Adrenal gland (tissue), 5 donors: ENCODE results near the gene ALDOA.

Source experiments
- POLR2A ChIP-seq, 2 donors: fragments of 450-650 bp; IDR thresholded peaks; one replicate each; pipeline ENCODE4 v1.6.1; 2017; ENCODE audit warnings: antibody characterized with exemption in 2 of 2, mild to moderate bottlenecking in 2 of 2, moderate library complexity in 1 of 2
- TF ChIP-seq, protein P1 (sequence below), 6 experiments: fragments of 450-650 bp in 4 of 6; fragments of 200-600 bp in 2 of 6; sonication (generic) in 1 of 6; IDR thresholded peaks; 1 replicate in 5 of 6; 2 replicates in 1 of 6; pipeline versions ENCODE4 v1.5.1 to v1.8.0; 2016 to 2021; ENCODE audit warnings: antibody characterized with exemption in 6 of 6, mild to moderate bottlenecking in 2 of 6, moderate library complexity in 1 of 6
- donor health status: DM: no; HTN: no; CAD: no.

DNA sequence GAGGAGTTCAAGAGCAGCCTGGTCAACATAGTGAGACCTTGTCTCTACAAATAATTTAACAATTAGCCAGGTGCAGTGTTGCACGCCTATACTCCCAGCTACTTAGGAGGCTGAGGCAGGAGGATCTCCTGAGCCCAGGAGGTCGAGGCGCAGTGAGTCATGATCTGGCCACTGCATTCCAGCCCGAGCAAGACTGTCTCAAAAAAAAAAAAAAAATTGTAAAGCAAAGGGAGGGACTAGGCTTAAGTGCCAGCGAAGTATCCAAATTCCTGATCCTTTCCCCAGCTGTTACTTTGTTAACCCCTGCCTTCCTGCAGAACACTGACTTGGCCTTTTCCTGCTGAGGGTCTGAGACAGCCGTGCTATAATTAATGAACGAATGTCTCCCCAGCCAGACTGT lies 45.1 kb downstream of the ALDOA start:
- TF ChIP-seq, protein P1, sequence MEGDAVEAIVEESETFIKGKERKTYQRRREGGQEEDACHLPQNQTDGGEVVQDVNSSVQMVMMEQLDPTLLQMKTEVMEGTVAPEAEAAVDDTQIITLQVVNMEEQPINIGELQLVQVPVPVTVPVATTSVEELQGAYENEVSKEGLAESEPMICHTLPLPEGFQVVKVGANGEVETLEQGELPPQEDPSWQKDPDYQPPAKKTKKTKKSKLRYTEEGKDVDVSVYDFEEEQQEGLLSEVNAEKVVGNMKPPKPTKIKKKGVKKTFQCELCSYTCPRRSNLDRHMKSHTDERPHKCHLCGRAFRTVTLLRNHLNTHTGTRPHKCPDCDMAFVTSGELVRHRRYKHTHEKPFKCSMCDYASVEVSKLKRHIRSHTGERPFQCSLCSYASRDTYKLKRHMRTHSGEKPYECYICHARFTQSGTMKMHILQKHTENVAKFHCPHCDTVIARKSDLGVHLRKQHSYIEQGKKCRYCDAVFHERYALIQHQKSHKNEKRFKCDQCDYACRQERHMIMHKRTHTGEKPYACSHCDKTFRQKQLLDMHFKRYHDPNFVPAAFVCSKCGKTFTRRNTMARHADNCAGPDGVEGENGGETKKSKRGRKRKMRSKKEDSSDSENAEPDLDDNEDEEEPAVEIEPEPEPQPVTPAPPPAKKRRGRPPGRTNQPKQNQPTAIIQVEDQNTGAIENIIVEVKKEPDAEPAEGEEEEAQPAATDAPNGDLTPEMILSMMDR (IDR thresholded peaks at IDR 0.05) = no peak
- TF ChIP-seq POLR2A (IDR thresholded peaks at IDR 0.05) = no peak
